ENCODE results near the gene ID2.

ID2 gene, protein sequence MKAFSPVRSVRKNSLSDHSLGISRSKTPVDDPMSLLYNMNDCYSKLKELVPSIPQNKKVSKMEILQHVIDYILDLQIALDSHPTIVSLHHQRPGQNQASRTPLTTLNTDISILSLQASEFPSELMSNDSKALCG

DNA sequence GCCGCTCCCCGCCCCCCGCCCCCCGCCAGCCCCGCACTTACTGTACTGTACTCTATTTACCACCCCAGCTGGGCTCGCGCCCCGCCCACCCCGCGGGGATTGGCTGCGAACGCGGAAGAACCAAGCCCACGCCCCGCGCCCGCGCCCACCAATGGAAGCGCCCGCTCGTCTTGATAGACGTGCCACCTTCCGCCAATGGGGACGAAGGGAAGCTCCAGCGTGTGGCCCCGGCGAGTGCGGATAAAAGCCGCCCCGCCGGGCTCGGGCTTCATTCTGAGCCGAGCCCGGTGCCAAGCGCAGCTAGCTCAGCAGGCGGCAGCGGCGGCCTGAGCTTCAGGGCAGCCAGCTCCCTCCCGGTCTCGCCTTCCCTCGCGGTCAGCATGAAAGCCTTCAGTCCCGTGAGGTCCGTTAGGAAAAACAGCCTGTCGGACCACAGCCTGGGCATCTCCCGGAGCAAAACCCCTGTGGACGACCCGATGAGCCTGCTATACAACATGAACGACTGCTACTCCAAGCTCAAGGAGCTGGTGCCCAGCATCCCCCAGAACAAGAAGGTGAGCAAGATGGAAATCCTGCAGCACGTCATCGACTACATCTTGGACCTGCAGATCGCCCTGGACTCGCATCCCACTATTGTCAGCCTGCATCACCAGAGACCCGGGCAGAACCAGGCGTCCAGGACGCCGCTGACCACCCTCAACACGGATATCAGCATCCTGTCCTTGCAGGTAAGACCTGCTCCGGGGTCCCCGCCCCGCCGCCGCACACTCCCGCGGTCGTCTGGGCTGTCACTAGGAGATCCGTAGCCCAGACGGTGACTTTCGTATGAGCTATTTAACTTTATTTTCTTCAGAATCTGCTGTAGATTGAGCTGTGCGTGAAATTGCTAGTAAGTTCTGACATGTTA lies at the start of gene ID2:
ID2 (plus strand) TSS at position 271 of the 907 bp plus-strand sequence; CDS start at position 381, 110 bp downstream.
- DNase-seq: peak; percentile 83 to 99 (median 98)

DNA sequence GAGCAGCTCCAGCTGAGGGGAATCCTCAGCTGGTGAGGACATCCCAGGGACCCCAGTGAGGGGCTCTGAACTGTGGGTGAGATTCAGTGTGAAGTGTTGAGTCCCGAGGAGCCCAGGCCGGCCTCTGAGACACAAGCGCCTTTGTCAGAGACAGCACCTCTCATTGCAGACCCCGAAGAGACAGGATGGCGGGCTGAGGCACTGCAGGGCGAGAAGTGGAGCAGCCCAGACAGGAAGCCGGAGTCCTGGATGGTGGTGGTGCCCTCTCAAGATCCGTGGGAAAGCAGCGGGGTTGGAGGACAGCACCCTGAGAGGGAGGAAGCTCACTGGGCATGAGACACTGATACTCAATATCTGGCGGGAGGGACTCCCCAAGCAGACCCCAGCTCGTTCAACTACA lies 49.1 kb upstream of the ID2 start:
- DNase-seq: no peak

DNA sequence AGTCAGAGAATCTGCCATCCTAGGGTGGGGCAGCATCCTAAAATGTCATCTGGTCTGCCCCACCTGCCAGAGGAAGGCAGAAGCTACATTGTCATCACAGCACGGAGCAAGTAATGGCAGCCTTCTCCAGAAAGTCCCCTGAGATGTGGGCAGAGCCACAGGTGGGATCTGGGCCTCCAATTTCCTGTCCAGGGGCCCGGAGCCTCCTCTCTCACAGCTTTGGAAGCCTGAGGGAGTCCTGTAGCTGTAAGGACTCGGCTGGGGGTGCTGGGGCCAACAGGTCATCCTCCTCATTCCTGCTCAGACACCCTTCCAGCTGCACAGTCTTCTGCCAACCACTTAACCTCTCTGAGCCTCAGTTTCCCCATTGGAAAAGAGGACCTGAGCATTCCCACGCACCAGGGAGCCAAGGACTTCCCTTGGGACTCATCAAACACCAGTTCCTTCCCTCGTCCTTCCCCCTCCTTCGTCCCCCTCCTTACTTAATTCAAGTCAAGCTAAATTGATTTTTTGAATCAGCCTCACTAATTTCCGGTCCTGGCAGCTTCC lies 48.6 kb upstream of the ID2 start:
- DNase-seq: no peak

DNA sequence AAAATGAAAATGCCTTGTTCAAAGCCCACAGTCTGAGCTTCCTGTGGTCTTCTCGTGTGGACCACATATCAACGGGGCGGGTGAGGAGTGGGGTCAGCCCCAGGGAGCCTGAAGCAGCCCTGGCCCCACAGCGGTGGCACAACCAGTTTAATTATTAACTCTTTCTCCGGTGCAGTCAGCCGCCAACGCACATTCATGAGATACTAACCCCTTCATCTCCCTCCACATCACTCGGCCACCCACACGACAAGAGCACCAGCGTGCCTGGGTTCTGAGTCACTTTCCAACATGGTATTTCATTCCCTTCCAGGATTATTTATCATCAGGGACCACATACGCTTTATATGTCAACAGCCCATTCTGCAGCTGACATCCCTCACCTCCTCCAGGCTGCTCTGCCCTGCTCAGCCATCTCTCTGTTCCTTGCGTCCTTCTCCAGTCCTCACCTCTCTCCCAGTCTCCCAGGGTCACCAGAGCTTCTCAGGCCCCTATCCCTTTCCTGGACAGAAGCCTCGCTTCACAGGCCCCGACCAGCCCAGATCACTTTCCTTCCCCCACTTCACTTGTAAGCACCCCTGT lies 48.0 kb upstream of the ID2 start:
- no peak for DNase-seq

DNA sequence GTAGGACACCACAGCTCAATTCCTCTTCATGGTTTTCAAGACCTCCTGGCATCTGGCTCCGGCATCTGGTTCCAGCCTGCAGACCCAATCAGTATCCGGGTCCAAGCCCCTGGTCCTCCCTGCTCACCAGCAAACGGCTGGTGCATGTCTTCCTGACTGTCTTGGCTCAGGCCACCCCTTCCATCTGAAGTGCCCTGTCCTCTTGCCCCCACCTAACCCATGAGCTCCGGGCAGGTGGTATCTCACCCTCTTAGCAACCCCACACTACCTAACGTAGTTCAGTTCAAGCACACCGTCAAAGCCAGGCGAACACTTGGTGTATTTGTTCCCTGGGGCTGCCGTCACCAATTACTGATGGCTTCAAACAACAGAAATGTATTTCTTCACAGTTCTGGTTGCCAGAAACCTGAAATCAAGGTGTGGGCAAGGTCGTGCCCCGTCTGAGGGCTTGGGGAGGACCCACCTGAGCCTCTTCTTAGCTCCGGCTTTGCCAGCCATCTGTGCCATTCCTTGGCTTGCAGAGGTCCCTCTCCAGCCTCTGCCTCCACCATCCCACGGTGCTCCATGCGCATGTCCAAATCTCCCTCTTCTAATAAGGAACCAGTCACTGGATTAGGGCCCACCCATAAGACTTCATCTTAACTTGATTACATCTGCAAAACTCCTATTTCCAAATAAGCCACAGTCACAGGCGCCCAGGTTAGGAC lies 47.2 kb upstream of the ID2 start:
- DNase-seq: no peak

DNA sequence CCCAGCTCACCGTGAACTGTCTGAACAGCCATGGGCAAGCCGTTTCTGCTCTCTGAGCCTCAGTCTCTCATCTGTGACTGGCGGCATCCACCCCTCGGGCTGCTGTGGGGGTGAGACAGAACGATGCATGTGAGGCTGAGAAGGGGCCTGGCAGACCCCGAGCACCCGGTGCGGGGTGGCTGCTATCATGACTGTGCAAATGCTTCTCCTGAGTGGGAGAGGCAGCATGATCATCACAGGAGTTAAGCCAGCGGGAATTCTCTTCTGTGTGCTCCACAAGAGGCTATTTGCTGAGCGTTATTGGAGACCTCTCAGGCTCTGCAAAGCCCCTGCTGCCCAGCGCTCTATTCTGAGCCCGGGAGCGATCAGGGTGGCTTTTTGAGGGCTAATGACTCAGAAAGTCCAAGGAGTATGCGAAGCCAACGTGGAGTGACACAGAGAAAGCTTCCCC lies 45.8 kb upstream of the ID2 start:
- no peak for DNase-seq

DNA sequence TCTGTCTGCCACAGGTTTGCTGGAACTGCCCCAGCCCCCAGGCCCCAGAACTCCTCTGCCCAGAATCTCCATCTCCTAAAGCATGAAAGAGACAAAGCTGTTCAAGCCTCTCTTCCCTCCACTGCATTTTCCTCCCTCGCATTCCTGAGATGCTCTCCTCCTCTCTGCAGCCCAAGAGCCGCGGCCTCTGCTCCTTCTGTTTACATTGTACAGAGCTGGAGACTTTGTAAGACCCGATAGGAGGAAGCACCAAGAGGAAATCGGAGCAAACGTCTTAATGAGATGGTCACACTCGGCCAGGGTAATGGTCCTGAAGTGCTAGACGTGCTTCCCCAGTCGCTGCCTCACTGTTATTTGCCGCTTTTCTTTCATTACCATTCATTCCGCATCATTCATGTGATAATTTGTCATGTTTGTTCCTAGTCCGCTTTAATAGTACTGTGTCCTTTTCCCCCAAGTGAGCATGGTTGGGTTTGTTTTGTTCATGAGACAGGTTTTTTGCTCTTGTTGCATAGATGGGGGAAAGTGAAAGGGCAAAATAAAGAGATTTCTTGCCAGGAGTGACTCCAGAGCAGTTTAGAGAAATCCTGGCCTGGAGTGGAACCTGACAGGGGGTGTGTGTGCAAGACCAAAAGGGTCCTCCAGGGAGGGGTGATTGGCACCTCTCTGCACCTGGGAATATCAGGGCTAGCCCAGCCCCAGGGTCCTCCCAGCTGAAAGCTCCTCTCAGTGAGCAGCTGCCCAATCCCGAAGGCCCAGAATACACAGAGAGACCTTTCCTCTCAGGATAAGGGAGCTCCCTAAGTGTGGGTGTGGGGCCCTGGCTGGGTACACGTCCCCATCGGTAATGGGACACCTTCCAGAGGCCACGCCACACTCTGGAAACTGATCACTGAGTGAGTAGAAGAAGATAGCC lies 44.9 kb upstream of the ID2 start:
- no peak for DNase-seq

DNA sequence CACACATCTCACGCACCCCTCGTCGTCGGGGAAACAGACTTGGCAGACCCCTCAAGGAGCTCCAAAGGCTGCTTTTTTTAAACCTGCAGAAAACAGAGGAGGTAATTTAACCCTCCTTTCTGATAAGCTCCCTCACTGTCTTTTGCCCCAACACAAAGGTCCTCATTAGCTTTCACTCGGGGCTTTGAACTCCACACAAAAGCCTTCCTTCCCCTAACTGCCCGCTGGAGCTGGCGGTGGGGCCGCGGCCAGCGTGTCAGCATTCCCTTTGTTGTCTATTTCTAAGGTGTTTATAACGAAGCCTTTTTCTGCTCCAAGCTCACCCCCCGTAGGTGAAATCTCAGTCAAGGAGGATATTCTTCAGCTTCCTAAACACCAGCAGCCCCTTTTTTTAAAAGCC lies 43.5 kb upstream of the ID2 start:
- DNase-seq: no peak

DNA sequence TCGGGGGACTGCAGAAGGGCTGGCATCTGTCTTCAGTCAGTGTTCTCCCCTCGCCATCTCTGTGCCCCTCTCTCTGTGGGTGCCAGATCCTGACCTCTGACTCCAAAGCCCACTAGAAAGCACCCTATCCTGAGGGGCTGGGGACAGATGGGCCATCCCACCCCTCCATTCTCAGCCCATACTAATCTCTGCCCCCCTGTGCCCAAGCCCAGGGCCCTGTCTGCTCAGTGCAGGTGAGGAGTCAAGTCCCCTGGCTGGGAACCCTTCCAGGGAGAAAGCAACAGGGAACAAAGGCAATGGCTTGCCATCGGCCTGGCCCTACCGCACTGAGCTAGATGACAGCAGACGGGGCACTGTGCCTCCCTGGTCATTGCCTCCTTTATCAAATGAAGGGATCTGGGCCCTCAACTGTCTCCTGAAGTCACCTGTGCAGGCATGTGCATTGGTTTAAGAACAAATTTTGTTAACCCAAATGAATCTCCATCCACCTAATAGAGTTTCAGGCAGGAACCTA lies 42.7 kb upstream of the ID2 start:
- DNase-seq: no peak

DNA sequence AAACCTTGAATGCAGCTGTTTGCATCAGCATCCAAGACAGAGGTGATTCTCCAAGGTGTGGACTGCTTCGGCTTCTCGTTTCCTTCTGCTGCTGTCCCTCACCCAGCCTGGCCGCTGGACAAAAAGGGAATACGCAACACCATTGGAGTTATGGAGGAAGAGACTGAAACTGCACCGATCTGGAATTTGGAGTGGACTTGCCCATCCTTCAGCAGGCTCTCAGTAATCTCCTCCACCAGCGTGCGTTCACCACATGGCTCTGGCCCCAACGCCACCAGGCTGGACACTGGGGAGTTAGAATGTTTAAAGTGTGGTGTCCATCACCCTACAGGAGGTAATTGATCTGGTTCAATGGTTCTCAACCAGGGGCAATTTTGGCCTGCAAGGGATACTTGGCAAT lies 41.4 kb upstream of the ID2 start:
- DNase-seq: no peak

DNA sequence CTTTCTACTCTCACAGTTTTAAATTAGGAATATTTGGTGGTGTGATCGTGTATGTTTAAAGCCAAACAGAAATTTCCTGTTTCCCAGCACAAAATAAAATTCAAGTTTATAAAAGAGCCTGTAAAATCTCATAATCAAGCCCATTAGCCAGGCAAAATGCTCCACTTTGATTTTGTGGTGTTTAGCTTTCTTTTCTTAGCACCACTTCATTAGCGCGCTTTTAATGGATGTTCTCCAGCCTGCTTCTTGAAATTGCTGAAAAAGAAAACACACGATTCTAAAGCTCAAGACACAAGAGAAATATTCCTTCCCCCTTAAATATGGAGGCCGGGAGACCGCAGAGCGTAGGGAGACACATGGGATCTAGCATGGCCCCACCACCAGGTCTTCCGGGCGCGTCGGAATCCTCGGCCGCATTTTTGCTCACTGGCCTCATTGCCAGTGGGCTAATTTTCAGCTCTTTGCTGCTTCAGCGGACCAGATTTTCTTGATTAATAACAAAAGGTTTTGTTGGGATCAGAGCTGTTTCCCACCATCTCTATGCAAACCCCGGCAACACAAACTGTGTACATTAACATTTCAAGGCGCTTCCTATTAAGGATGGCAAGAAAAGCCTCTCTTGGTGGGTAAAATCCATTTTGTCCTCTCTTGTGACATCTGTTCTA lies 40.4 kb upstream of the ID2 start:
- no peak for DNase-seq

DNA sequence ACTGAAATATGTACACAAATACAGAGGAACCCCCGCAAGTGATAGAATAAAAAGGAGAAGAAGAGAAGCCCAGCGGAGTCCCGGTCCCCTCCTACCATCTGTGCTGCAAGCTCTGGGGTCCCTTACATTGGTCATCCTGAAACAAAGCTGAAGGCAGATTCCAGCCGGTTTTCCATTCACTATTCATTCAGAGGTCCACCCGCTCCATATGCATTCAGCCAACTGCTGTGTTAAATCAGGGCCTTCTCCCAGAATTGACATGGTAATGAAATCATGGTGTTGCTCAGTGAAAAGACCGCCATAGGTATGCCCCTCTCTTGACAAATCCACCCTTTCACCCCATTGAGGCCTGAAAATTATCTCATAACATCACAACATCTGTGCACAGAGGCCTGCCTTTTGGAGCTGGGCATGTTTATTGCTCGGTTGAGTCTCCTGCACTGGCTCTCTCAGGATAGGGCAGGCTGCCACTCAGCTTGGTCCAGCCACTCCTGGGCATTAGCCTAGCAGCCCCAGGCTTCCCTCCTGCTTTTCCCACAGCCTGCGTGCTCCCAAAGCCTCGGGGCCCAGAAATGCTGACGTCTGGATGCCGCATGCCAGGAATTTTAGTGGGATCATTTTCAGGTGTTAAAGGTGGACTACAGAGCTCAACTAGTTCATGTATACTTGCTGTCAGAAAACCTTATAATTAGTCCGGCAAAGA lies 39.3 kb upstream of the ID2 start:
- peak in 4 of 14 donors; percentile 15 to 21 (median 20) for DNase-seq

DNA sequence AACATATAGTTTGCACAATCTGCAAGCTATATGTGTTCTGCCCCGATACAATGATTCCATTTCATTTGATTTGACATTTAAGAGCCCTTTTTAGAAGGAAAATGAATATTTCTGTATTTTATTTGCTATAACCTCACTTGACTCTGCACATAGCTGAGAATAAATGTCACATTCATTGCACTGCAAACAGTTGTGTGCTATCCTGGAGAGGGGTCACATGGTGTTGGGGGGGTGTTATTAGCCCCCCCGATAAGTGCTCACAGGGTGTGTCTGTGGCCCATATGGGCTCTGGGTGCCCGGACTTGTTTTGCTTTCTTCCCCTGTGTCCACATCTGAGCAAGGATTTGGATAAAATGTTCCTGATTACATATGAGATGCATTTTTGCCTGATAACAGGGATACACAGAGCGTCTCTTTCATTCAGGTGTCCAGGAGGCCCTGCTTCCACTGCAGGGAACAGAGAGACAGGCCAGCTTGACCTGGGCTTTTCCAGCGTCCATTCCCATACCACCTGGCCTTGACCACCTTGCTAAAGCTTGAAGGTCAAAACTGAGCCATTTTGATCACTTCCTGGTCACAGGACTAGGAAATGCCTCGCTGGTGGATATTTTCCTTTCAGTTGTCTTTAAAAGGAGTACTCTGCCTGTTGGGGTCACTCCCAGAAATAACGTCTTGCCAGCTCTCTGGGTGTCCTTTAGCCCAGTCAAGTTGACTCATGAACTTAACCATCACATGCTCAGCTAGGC lies 38.4 kb upstream of the ID2 start:
- no peak for DNase-seq

DNA sequence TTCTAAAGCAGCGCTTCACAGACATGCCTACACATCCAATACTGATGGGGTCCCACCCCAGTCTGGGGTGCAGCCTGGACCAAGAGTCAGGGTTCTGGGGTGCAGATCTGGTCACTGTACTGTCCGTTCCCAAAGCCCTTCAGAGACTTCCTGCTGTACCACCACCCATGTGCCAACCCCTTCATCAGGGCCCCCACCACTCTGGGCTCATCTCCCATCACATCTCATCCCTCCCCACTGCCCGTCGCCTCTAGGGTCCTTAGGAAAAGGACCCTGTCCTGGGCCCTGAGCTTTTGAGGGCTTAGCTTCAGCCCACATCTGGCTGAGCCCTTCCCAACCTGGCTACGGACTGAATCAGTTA lies 37.9 kb upstream of the ID2 start:
- DNase-seq: no peak

DNA sequence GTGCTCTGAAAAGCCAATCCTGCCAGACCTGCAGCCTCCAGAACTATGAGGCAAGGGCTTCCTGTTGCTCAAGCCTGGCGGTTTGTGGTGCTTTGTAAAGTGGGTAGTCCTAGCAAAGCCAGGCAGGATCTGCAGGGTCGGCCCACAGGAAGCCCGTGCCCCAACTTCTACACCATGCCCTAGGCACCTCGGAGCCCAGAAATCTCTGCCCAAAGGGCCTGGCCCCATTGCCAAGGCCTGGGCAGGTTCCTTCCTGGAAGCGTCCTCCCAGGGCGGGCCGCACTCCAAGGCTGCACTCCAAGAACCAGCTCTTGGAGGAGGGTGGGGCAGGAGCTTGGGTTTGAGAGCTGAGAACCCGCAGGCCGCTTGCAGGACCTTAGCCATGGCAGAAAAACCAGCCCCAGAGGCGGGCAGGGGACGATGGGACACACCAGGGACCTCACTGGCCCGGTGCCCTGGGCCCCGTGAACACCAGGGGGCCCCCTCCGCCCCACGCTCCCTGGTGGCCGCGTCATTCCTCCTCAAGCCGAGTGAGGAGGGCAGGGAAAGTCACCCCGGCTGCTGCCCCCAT lies 37.2 kb upstream of the ID2 start:
- DNase-seq: peak in 1 of 14 donors; percentile 23

DNA sequence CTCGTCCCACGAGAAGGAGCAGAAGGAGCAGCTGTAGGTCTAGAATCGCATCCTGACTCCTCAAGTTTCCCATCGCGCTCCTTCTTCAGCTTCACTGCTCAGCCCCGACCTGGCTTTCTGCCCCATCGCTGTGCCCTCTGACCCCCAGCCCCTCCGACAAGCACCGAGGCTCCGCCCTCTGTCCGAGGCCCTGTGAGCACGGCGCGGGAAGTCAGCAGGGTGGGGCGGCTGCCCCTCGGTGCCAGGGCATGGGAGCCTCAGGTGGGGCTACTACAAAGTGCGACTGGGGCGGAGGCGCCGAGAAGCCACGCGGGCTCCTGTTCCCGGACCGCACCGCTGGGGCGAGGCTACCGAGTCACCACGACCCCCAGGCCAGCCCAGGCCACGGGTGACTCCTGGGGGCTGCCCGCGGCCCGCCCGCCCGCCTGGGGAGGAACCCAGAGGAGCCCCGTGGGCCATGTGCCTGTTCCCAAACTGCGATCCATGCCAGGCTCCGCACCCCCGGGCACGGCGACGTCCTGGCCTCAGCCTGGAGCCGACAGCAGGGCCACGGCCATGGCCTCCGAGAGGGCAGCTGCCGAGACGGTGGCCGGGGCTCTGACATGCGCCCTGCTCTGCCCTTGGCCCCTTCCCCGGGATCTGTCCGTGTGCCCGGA lies 36.6 kb upstream of the ID2 start:
- DNase-seq: no peak

DNA sequence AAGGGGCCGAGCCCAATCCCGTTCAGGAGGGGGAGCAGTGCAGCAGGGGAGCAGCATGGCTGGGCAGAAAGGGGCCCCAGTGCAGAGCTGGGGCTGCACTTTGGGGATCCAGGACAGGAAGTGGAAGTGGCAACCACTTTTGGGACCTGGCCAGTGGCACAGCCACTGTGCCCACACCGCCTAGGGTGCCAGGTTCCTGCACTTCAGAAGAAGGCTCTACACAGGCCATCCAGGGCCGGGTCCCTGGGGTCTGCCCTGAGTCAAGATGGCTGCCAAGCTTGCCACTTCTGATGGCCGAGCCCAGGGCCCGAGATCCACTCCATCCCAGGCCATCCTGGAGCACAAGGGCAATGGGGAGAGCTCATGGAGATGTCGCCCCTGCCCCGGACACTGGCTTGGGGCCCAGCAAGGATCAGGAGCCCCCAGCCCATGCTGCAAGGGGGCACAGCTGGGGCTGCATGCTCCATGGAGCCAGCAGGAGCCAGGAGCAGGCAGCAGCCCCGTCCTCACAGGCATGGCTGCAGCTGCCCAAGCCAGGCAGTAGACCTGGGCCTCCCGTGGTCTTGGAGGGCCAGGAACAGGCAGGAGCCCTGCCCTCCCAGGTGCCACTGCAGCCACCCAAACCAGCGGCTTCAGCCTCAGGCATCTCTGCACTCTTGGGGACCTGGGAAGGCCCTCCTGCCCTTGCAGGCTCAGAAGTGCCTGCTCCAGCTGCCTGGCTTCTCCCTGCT lies 35.0 kb upstream of the ID2 start:
- no peak for DNase-seq

DNA sequence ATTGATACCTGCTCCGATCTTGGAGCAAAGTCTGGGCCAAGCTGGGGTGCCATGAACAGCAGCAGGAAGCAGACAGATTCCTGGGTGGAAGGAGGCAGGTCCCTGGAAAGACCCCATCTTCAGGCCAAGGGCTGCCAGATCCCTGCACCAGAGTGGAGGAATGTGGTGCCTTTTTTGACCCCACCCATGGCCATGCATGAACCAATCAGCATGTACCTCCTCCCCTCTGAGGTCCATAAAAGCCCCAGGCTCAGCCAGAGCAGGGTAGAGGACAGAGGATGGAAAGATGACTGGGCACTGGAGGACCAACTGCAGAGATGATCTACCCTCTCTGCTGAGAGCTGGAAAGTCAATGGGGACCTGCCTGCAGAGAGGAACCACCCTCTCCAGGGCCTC lies 34.4 kb upstream of the ID2 start:
- no peak for DNase-seq
